ENCODE data around the gene PPFIA2.

PPFIA2 gene

DNA sequence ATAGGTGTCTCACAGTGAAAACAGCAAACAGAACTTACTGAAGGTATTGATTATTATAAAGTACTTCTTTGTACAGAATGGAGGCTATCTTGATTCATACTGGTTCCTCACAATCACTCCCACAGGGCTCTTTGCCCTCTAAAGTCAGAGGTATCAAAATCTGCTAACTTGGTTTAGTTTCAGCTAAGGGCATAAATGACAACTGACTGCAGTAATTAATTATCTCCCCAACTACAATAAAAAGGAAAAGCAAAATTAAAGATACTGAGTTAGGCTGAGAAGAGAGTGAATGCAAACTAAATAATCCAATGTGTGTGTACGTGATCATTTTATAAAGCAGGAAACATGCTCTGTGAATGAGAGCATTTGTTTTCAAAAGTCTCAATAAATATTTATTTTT, 342.6 kb downstream of the PPFIA2 start:
- H3K27ac ChIP-seq (replicated peaks; ENCODE audit: low read length) = no peak overlapping the region
- H3K14ac ChIP-seq (ENCODE audit: low read length) = no peak overlapping the region
- no peak overlapping the region for H3K4ac ChIP-seq (ENCODE audit: low read length)
- no peak overlapping the region for H2BK120ac ChIP-seq (ENCODE audit: low read depth, low read length)
- H2AFZ ChIP-seq (ENCODE audit: low read length) = no peak overlapping the region
- H4K8ac ChIP-seq (ENCODE audit: low read depth, low read length) = no peak overlapping the region
- H3K23ac ChIP-seq (ENCODE audit: low read depth, low read length, poor library complexity) = no peak overlapping the region
- no peak overlapping the region for H2AK5ac ChIP-seq (ENCODE audit: low read depth, low read length)
- H3K27me3 ChIP-seq (ENCODE audit: control insufficient read depth in 3 of 3, insufficient read depth in 3 of 3, low read depth in 1 of 3, low read length in 3 of 3) = no peaks in the 10 kb centered on the region
- H3K4me3 ChIP-seq (ENCODE audit: low read length in 2 of 2) = no peak overlapping the region
- H3K79me1 ChIP-seq (ENCODE audit: low read depth, low read length) = no peaks in the 10 kb centered on the region
- no peak overlapping the region for H2BK15ac ChIP-seq (ENCODE audit: low read length)
- WGBS, 2 donors (ENCODE audit: extremely low coverage in 2 of 2, insufficient read length in 2 of 2, insufficient replicate concordance in 1 of 2) = no CpG with 5 or more reads among the region's 1 CpG
- H3K18ac ChIP-seq (ENCODE audit: low read length) = no peak overlapping the region
- no peak overlapping the region for H3K4me2 ChIP-seq (ENCODE audit: insufficient read depth, low read length, poor library complexity, severe bottlenecking)
- DNase-seq (ENCODE audit: low spot score) = no peak
- no peaks in the 10 kb centered on the region for H3K36me3 ChIP-seq (replicated peaks in 1 of 2; ENCODE audit: control insufficient read depth in 2 of 2, insufficient read depth in 2 of 2, low read length in 2 of 2)
- H3K4me1 ChIP-seq (ENCODE audit: control insufficient read depth in 2 of 2, insufficient read depth in 1 of 2, low read depth in 1 of 2, low read length in 2 of 2) = no peaks in the 10 kb centered on the region
- no peak overlapping the region for H2BK12ac ChIP-seq (ENCODE audit: low read length)
- no peak overlapping the region for H2BK5ac ChIP-seq (ENCODE audit: low read length)
- no peak overlapping the region for H4K91ac ChIP-seq (ENCODE audit: low read depth, low read length, poor library complexity)
- H3K9ac ChIP-seq (ENCODE audit: low read depth, low read length, poor library complexity) = no peak overlapping the region
- no peaks in the 10 kb centered on the region for H3K9me3 ChIP-seq (replicated peaks in 1 of 2; ENCODE audit: control insufficient read depth in 2 of 2, insufficient read depth in 1 of 2, low read depth in 1 of 2, low read length in 2 of 2)

GRCh38 chr12:81414441-81414840, 344.7 kb downstream of the PPFIA2 start:
- Histone ChIP-seq H2AFZ (ENCODE audit: low read length) (no peak overlapping the region), H3K4ac (ENCODE audit: low read length) (no peak overlapping the region), H3K23ac (ENCODE audit: low read depth, low read length, poor library complexity) (no peak overlapping the region), H3K4me1 (ENCODE audit: control insufficient read depth in 2 of 2, insufficient read depth in 1 of 2, low read depth in 1 of 2, low read length in 2 of 2) (no peaks in the 10 kb centered on the region), H3K27ac (replicated peaks; ENCODE audit: low read length) (no peak overlapping the region), H2BK12ac (ENCODE audit: low read length) (no peak overlapping the region), H3K18ac (ENCODE audit: low read length) (no peak overlapping the region), H4K8ac (ENCODE audit: low read depth, low read length) (no peak overlapping the region), H2BK15ac (ENCODE audit: low read length) (no peak overlapping the region), H3K36me3 (replicated peaks in 1 of 2; ENCODE audit: control insufficient read depth in 2 of 2, insufficient read depth in 2 of 2, low read length in 2 of 2) (no peaks in the 10 kb centered on the region), H3K79me1 (ENCODE audit: low read depth, low read length) (no peaks in the 10 kb centered on the region), H2BK120ac (ENCODE audit: low read depth, low read length) (no peak overlapping the region), H2BK5ac (ENCODE audit: low read length) (no peak overlapping the region), H3K14ac (ENCODE audit: low read length) (no peak overlapping the region), H4K91ac (ENCODE audit: low read depth, low read length, poor library complexity) (no peak overlapping the region), H2AK5ac (ENCODE audit: low read depth, low read length) (no peak overlapping the region), H3K4me3 (ENCODE audit: low read length in 2 of 2) (no peak overlapping the region), H3K4me2 (ENCODE audit: insufficient read depth, low read length, poor library complexity, severe bottlenecking) (no peak overlapping the region), H3K9me3 (replicated peaks in 1 of 2; ENCODE audit: control insufficient read depth in 2 of 2, insufficient read depth in 1 of 2, low read depth in 1 of 2, low read length in 2 of 2) (no peaks in the 10 kb centered on the region), H3K9ac (ENCODE audit: low read depth, low read length, poor library complexity) (no peak overlapping the region), H3K27me3 (ENCODE audit: control insufficient read depth in 3 of 3, insufficient read depth in 3 of 3, low read depth in 1 of 3, low read length in 3 of 3) (no peaks in the 10 kb centered on the region)
- no peak for DNase-seq (ENCODE audit: low spot score)

- Histone ChIP-seq H3K27me3 (ENCODE audit: control insufficient read depth in 3 of 3, insufficient read depth in 3 of 3, low read depth in 1 of 3, low read length in 3 of 3) (no peaks in the 10 kb centered on the region), H3K23ac (ENCODE audit: low read depth, low read length, poor library complexity) (no peak overlapping the region), H3K27ac (replicated peaks; ENCODE audit: low read length) (no peak overlapping the region), H2BK120ac (ENCODE audit: low read depth, low read length) (no peak overlapping the region), H4K91ac (ENCODE audit: low read depth, low read length, poor library complexity) (no peak overlapping the region), H3K4me1 (ENCODE audit: control insufficient read depth in 2 of 2, insufficient read depth in 1 of 2, low read depth in 1 of 2, low read length in 2 of 2) (no peaks in the 10 kb centered on the region), H3K14ac (ENCODE audit: low read length) (no peak overlapping the region), H3K4ac (ENCODE audit: low read length) (no peak overlapping the region), H3K4me2 (ENCODE audit: insufficient read depth, low read length, poor library complexity, severe bottlenecking) (no peak overlapping the region), H2BK15ac (ENCODE audit: low read length) (no peak overlapping the region), H3K36me3 (replicated peaks in 1 of 2; ENCODE audit: control insufficient read depth in 2 of 2, insufficient read depth in 2 of 2, low read length in 2 of 2) (no peaks in the 10 kb centered on the region), H3K9ac (ENCODE audit: low read depth, low read length, poor library complexity) (no peak overlapping the region), H2AFZ (ENCODE audit: low read length) (peak overlapping the region; percentile 24), H2BK5ac (ENCODE audit: low read length) (no peak overlapping the region), H2BK12ac (ENCODE audit: low read length) (no peak overlapping the region), H2AK5ac (ENCODE audit: low read depth, low read length) (no peak overlapping the region), H3K4me3 (ENCODE audit: low read length in 2 of 2) (no peak overlapping the region), H3K9me3 (replicated peaks in 1 of 2; ENCODE audit: control insufficient read depth in 2 of 2, insufficient read depth in 1 of 2, low read depth in 1 of 2, low read length in 2 of 2) (no peaks in the 10 kb centered on the region), H4K8ac (ENCODE audit: low read depth, low read length) (no peak overlapping the region), H3K18ac (ENCODE audit: low read length) (no peak overlapping the region), H3K79me1 (ENCODE audit: low read depth, low read length) (no peaks in the 10 kb centered on the region)
- WGBS, 2 donors (ENCODE audit: extremely low coverage in 2 of 2, insufficient read length in 2 of 2, insufficient replicate concordance in 1 of 2) = no CpG with 5 or more reads among the region's 1 CpG
- DNase-seq (ENCODE audit: low spot score) = no peak
These were observed 346.2 kb downstream of the PPFIA2 start for GRCh38 chr12:81412940-81413339.

- Histone ChIP-seq H3K36me3 (replicated peaks in 1 of 2; ENCODE audit: control insufficient read depth in 2 of 2, insufficient read depth in 2 of 2, low read length in 2 of 2) (no peaks in the 10 kb centered on the region), H4K8ac (ENCODE audit: low read depth, low read length) (no peak overlapping the region), H4K91ac (ENCODE audit: low read depth, low read length, poor library complexity) (no peak overlapping the region), H3K27ac (replicated peaks; ENCODE audit: low read length) (no peak overlapping the region), H2AK5ac (ENCODE audit: low read depth, low read length) (no peak overlapping the region), H3K4me1 (ENCODE audit: control insufficient read depth in 2 of 2, insufficient read depth in 1 of 2, low read depth in 1 of 2, low read length in 2 of 2) (no peaks in the 10 kb centered on the region), H2BK5ac (ENCODE audit: low read length) (no peak overlapping the region), H2BK15ac (ENCODE audit: low read length) (no peak overlapping the region), H3K4me2 (ENCODE audit: insufficient read depth, low read length, poor library complexity, severe bottlenecking) (no peak overlapping the region), H3K9ac (ENCODE audit: low read depth, low read length, poor library complexity) (no peak overlapping the region), H3K4ac (ENCODE audit: low read length) (no peak overlapping the region), H2AFZ (ENCODE audit: low read length) (no peak overlapping the region), H3K79me1 (ENCODE audit: low read depth, low read length) (no peaks in the 10 kb centered on the region), H2BK120ac (ENCODE audit: low read depth, low read length) (no peak overlapping the region), H3K18ac (ENCODE audit: low read length) (no peak overlapping the region), H3K23ac (ENCODE audit: low read depth, low read length, poor library complexity) (no peak overlapping the region), H3K9me3 (replicated peaks in 1 of 2; ENCODE audit: control insufficient read depth in 2 of 2, insufficient read depth in 1 of 2, low read depth in 1 of 2, low read length in 2 of 2) (no peaks in the 10 kb centered on the region), H3K4me3 (ENCODE audit: low read length in 2 of 2) (no peak overlapping the region), H2BK12ac (ENCODE audit: low read length) (no peak overlapping the region), H3K27me3 (ENCODE audit: control insufficient read depth in 3 of 3, insufficient read depth in 3 of 3, low read depth in 1 of 3, low read length in 3 of 3) (no peaks in the 10 kb centered on the region), H3K14ac (ENCODE audit: low read length) (no peak overlapping the region)
- no CpG with 5 or more reads among the region's 1 CpG for WGBS, 2 donors (ENCODE audit: extremely low coverage in 2 of 2, insufficient read length in 2 of 2, insufficient replicate concordance in 1 of 2)
- DNase-seq (ENCODE audit: low spot score) = no peak
These were observed 355.8 kb downstream of the PPFIA2 start for GRCh38 chr12:81403348-81403747.

Data from neuronal stem cell (in vitro differentiated cells).